GM12873 (cell line): ENCODE measurements around the gene ITGAL.

Experiments used
- CTCF ChIP-seq: IDR thresholded peaks from 2 replicates; pipeline ENCODE4 v1.5.1; 2012; ENCODE audit warnings: low read depth, mild to moderate bottlenecking, moderate library complexity, low read length, control low read depth; ENCODE audit not compliant: insufficient read depth; ENCODE audit errors: missing control alignments

Gene ITGAL

GRCh38 chr16:30548416-30549253 lies 76.1 kb downstream of the ITGAL start:
- TF ChIP-seq CTCF, result no peak

GRCh38 chr16:30551781-30552180 lies 79.2 kb downstream of the ITGAL start:
- no peak for TF ChIP-seq CTCF

GRCh38 chr16:30552956-30553355 lies 80.4 kb downstream of the ITGAL start:
- no peak for TF ChIP-seq CTCF

- no peak for TF ChIP-seq CTCF
These were observed 80.9 kb downstream of the ITGAL start for GRCh38 chr16:30553393-30553899.

- no peak for TF ChIP-seq CTCF
These were observed 82.2 kb downstream of the ITGAL start for GRCh38 chr16:30554557-30555314.

- no peak for TF ChIP-seq CTCF
These were observed 83.0 kb downstream of the ITGAL start for GRCh38 chr16:30555315-30556124.
